GM18870 (cell line): ENCODE data around the gene MPZL2.

Experiments
- ATAC-seq: cut with Tn5 transposase; IDR thresholded peaks from one replicate; pipeline ENCODE4 v1.9.1; 2021; ENCODE audit warnings: moderate library complexity; ENCODE audit not compliant: unreplicated experiment

MPZL2 gene

DNA sequence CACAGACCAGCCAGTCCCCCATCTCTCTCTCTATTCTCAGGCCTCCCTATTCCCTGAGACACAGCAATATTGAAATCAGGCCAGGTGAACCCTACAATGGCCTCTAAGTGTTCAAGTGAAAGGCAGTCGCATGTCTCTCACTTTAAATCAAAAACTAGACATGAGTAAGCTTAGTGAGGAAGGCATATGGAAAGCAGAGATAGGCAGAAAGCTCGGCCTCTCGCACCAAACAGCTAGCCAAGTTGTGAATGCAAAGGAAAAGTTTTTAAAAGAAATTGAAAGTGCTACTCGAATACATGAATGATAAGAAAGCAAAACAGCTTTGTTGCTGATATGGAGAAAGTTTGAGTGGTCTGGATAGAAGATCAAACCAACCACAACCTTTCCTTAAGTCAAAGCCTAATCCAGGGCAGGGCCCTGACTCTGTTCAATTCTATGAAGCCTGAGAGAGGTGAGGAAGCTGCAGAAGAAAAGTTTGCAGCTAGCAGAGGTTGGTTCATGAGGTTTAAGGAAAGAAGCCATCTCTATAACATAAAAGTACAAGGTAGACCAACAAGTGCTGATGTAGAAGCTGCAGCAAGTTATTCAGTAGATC lies 19.8 kb upstream of the MPZL2 start:
- ATAC-seq = no peak

DNA sequence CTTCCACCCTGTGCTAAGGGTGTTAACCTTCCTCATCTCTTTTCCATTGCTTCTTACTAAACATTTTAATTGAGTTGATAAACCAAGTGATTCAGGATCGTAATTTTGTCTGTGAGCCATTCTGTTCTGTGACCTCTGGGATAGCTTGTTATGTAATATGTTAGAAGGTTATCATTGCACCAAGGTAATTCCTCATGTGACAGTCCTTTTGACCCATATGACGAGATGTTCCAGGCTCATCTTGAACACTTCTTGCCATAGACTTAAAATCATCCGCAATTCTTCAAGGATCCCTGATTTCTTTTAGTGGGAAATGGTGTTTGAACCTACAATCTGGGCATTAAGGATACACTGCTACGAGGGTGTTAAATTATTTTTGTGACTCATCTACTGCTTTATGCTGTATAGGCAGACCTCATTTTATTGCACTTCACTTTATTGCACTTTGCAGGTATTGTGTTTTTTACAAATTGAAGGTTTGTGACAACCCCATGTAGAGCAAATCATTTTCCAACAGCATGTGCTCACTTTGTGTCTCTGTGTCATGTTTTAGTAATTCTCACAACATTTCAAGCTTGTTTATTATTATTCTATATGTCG lies 19.0 kb upstream of the MPZL2 start:
- no peak for ATAC-seq

DNA sequence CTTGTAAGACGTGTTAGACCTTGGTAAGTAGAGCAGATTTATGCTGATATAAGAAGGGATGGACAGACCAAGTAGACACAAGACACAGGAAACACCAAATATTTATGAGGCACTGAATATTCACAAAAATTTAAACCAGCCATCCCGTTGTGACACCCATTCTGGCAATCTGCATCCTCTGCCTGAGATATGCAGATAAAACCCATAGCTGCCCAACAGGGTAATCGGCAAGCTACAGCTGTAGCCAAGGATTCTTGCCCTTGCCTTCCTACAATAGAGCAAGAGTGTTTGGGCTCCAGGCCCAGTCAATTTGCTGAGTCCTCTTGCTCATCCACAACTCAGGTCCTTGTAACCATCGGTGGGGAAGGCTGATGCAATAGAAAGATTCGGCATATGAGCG lies 18.5 kb upstream of the MPZL2 start:
- ATAC-seq = no peak

DNA sequence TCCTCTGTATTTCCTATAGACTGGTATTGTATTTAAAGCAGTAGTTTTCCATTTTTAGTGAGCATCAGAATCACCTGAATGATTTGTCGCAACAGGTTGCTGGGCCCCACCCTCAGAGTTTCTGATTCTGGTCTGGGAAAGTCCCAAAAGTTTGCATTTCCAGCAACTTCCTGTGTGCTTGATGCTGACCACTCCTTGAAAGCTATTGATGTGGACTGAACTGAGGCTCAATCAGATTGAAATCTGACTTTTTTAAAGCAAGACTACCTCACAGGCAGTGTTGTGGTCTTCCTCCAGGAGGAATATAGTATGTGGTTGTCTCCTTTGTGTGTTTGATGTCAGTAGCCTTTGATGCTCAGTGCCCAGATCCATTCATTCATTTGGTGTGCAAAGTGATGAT lies 17.2 kb upstream of the MPZL2 start:
- ATAC-seq = no peak

DNA sequence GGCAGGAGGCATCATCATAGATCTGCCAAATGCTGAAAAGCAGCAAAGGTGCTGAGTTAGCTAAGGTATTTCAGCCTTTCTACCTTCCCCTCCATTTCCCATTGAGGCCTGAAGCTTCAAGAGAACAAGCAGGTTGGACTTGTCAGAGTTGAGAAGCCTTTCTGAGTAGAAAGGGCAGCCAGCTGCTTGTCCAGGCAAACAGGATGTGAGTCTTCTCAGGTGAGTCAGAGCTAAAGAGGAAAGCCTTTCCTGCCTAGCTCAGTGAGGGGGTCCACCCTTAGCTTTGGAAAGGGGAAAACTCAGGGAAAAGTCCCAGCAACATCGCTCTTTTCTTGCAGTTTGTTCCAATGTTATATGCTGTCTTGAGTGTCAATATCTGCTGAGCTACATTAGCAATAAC lies 13.2 kb upstream of the MPZL2 start:
- no peak for ATAC-seq

DNA sequence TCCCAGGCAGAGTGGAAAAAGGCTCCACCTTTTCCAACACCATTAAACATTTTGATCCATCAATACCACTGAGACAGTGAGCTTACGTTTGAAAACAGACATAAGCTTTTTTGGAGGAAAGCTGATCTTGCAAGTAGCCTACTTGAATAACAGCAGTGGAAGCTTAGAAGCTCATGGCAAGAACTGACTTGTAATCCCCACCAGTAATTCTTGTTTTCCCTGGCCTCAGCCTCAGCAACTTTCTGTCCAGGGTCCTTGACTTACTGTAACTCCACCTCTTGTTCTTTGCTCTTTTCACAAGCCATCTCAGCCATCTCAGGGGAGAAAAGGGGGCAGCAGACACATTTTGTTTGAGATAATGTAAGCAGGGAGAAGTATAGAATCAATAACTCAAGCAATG lies 12.3 kb upstream of the MPZL2 start:
- no peak for ATAC-seq

DNA sequence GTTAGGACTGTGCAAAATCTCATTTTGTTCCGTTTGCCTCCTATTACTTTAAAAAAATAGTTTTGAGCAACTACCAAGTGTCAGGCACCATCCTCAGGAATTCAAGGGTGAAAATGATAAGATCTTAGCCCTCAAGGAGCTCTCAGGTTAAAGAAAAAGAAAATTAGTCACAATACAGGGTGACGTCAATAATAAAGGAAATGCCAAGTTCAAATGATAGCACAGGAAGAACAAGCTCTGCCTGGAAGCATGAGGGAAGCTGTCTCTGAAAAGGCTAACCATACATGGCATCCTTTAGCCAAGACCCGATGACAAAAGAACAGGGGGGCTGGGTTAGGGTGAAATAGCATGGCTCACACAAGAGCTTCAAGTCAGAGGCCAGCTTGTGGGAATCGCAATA lies 11.1 kb upstream of the MPZL2 start:
- no peak for ATAC-seq

DNA sequence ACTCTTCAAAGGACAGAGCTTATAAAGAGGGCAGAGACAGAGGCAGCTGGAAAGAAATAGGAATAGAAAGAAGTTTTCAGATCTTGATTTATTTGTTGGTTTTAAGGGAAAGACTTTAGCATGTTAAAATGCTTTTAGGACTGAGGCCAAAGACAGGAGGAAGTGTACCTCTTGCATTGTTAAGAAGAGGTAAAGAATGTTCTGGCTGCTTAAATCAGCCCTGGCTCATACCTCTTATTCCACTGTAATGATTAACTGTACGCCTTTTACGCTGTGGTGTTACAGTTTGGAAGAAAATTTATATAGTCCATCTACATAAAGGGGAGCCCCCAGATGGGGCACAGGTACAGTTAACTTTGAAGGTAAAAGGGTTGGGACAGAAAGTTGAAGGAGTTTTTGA lies 10.1 kb upstream of the MPZL2 start:
- ATAC-seq = no peak

DNA sequence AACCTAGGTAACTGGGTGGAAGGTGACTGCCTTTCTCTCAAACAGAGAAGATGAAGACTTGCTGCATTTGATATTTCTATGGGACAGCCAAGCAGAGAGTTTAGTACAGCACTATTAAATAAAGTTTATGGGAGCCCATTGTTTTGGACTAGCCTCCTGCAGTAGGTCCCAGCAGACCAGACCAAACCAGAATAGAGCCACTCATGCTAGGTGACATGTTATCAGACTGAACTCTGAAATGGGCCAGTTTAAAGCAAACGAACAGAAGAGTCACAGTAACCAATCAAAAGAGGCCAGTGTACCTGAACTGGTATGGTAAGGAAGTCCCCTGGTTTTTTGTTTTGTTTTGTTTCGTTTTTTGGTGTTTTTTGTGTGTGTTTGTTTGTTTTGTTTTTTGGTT lies 7.9 kb upstream of the MPZL2 start:
- no peak for ATAC-seq

DNA sequence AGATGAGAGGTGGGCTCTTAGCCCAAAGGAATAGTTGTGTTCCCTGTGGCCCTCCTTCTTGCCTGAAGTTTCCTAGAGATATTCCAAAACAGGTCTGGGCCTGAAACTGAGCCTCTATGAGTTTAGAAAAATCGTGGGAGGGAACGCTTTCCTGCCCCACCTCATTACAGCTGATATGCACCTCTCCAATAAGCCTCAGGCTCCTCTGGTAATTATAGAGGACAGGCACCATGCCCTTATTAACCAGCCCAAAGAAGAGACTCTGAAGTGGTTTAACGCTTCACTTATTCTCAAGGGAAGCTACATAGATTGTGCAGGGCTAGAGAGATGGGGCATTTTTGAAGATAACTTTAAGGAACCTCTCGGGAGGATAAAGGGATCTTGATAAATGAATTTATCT lies 3.4 kb upstream of the MPZL2 start:
- ATAC-seq = no peak

DNA sequence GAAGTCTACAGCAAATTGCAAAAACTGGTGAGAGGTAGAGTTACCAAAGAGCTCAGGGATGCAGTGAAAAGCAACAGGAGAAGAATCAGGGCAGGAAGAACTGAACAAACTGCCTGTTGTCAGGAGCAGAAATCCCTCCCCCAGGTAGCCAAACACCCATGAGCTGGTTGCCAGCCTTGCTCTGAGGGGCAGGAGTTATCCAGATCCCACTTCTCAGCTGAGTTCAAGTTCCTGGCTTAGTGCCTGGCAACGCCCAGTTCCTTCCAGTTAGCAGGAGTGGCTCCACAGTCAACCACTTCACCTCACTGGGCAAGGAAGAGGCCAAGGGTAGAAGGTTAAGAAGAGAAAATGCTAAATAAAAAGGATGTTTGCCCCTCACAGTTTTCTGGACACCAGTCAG lies 1.9 kb upstream of the MPZL2 start:
- no peak for ATAC-seq

DNA sequence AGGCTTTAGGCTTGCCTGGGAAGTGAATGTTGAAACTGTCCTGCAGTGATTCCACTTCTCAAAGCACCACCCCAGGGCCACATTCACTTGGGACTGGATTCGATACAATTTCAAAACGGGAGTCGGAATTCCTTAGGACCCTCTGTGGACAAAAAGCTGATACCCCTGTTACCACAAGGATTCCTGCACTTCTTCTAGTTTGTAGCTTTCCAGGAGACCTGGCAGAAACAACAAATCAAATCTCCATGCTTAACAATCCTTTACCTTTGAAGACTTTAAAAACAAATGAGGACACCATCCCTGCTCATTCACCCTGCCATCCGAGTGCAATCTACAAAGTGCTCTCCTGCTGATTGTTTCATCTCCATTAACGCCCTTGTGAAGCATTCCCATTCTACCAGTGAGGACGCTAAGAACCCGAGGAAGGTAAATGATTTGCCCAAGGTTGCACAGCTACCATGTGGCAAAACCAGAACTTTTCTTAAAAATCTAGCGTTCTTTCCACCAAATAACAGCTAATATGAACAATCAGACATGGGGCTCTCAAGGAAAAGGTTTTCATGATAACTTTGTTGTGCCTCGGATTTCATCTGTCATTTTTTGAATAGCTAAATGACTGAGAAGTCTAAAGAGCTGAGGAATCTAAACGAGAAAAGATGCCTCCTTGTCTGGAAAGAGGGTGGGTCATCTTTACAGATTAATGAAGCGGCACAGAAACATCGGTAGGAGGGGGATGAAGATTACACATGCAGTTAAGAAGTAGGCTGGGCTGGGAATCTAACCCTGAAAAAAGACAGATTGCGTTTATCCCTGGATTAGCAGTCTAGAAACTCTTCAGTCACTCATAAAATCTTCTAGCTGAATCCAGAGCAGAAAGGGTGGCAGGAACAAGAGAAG lies 720 bp upstream of the MPZL2 start:
- no peak for ATAC-seq

DNA sequence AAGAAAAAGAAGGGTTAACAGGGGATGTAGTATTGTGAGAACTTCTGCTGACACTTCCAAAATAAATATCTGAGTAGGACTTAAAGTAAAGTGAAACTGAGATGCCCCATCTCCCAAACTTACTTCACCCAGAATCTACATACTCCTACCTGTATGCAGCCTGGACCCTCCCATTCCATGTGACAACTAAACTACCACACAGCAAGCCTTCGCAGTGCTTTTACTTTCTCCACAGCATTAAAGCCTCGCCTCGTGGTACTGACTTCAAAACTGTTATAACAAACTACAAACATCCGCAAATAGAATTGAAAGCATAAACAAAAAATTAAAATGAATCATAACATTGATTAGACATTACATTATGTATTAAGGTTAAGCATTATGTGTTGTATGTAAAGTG lies 985 bp downstream of the MPZL2 start:
- no peak for ATAC-seq

DNA sequence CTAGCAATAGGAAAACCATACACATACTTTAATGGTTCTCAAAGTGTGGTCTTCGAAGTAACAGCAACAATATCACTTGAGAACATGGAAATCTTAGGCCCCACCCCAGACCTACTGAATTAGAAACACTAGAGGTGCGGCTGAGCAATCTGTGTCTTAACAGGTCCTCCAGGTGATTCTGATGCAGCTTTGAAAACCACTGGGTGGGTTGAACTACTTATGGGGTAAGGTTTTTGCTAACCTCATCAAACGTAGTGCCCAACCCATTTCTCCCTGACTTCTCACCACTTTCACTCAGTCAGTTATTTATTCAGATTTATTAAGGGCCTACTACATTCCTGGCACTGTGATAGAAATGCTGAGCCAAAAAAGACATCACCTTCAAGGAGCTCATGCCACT lies 3.7 kb downstream of the MPZL2 start:
- no peak for ATAC-seq

DNA sequence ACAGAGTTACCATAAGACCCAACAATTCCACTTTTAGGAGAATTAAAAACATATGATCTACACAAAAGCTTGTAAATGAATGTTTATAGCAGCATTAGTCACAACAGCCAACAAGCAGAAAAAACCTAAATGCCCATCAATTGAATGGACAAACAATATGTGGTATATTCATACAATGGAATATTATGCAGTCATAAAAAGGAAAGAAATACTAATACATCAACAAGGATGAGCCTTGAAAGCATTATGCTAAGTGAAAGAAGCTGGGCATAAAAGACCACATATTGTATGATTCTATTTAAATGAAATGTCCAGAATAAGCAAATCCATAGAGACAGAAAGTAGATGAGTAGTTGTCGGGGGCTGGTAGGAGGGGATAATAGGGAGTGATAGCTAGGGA lies 5.0 kb downstream of the MPZL2 start:
- ATAC-seq = no peak

DNA sequence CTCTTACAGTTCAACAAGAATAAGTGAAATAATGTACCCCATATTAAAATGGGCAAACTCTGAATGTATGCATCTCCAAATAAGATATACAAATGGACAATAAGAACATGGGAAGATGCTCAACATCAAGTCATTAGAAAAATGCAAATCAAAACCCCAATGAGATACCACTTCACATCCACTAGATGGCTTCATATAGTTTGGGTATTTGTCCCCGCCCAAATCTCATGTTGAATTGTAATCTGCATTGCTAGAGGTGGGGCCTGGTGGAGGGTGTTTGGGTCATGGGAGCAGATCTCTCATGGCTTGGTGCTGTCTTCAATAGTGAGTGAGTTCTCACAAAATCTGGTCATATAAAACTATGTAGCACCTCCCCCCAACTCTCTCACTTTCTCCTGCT lies 5.7 kb downstream of the MPZL2 start:
- ATAC-seq = no peak

DNA sequence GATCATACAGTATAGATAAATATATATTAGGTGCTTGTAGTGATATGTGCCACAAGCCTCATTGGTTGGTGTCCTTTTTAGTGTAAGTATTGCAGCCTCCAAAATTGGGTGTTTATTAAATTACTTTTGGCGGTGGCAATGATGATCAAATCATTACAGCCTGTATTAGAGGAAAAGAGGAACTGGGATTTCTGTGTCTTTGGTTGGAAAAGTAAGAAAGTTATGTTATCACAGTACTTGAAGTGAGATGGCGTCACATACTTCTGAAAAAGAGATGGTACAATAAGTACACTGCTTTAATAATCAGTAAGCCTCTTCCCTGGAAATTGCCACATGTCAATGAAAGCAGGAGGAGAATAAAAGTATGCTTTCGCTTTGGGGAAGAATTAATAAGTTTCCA lies 11.4 kb downstream of the MPZL2 start:
- ATAC-seq = no peak

DNA sequence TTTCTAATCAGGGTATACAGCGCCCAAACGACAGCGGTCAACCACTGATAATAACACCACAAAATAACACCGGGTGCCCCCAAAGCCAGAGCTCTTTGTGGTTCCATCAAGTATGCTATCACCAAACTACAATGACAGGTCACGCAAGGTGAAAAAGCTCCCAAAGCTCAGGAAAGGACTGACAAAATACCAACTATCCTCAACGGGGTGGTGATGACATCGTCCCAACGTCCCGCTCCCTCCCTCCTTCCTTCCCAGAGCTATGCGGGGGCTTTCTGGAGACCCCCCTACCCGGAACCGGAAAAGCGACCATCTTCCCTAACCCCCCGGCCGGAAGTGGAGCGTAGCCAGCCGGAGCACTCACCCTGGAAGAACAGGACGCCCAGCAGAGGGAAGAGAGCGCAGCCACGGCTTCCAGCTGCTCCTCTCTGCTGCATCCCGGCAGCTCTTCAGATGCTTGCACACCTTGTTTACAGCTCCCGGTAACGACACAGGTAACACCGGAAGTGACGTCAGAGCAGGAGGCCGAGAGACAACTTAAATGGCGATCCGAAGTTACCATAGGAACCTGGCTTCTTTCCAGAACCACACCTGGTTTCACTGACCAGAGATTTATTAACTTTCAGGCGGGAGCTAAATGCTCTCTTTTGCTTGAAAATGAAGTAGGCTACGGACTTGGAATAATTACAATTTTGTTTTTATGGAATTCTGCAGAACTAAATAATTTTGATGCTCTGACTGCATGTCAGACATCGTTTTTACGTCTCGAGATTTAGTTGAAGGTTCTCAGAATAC lies 12.0 kb downstream of the MPZL2 start, which contains the start of gene MPZL3:
Gene MPZL3, minus strand, starts transcription at position 508 of the 795 bp plus-strand sequence. Its CDS starts 71 bp downstream, at position 437.
- peak; percentile 68 for ATAC-seq

DNA sequence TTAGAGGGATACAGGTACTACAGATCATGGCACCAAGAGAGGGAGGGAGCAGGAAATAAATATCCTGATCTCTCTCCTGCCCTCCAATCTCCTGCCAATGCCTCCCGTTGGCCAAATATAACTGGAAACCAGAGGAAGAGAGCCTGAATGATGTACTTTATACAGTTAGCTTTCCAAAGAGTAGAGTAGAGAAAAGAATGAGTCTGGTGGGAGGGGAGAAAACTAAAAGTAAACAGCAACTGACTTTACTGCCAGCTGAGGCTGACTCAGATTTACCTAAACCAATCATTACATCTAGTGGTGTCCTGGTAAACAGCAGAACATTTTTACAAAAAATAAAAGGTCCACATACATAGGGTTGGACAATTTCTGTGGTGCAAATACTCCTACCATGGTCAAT lies 17.1 kb downstream of the MPZL2 start:
- ATAC-seq = no peak

DNA sequence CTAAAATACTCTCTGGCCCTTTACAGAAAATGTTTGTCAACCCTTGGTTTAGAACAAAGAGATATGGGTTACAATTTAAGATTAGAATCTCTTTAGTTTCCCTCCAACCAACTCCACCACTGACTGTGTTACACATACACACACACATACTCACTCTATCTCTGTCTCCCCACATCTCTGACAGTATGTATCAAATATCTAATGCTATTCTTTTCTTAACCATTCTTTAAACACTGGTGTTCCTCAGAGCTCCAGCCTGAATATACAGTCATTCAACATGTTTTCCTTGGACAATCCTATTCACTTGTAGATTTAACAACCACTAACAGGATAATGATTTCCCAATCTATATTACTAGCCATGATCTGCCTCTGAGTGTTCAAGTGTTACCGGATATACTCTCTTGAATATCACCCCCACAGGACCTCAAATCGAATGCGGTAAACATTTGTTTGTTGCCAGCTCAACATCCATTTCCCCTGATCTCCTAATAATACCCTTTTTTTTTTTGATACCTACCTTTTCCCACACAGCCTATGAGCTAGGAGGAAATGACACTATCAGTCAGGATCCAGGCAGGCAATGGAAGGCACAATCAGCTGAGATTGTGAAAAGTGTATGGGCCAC lies 18.0 kb downstream of the MPZL2 start:
- ATAC-seq = no peak
